ENCODE measurements around the gene TTC3. TPM values are rescaled to one million over a fixed set of nuclear protein-coding genes. Genes with fewer than 3 reads are reported as not detected.

The TTC3 gene
- total RNA-seq, 2 donors from 2014 or later = 63.6 to 111 TPM

- DNase-seq (ENCODE audit: low spot score) = no peak
- Histone ChIP-seq H3K9me3 (no peaks in the 10 kb centered on the region), H3K4me3 (no peak overlapping the region), H3K36me3 (peaks cover 9% of the 10 kb centered on the region), H3K27me3 (no peaks in the 10 kb centered on the region), H3K4me1 (peaks cover 0 to 30% of the 10 kb centered on the region in 2 donors), H3K27ac (peak overlapping the region; percentile 84 to 93)
- TF ChIP-seq CTCF (IDR thresholded peaks at IDR 0.05) = no peak
Measured at GRCh38 chr21:37207441-37208009, 134.5 kb downstream of the TTC3 start.

- DNase-seq (ENCODE audit: low spot score) = peak; percentile 78
- Histone ChIP-seq H3K27ac (peak overlapping the region; percentile 84 to 93), H3K4me3 (peak overlapping the region; percentile 6 to 21)
Measured at GRCh38 chr21:37208056-37208721, 135.1 kb downstream of the TTC3 start.

GRCh38 chr21:37208741-37209225 is 135.7 kb downstream of the TTC3 start:
- peak overlapping the region; percentile 84 to 93 for H3K27ac ChIP-seq
- H3K4me1 ChIP-seq = peaks cover 0 to 30% of the 10 kb centered on the region in 2 donors
- DNase-seq (ENCODE audit: low spot score) = no peak
- no peaks in the 10 kb centered on the region for H3K36me3 ChIP-seq
- no peak overlapping the region for H3K4me3 ChIP-seq
- no peaks in the 10 kb centered on the region for H3K9me3 ChIP-seq
- no peaks in the 10 kb centered on the region for H3K27me3 ChIP-seq
- no peak for TF ChIP-seq CTCF (IDR thresholded peaks at IDR 0.05)

More at GRCh38 chr21:37208056-37208721, 135.1 kb downstream of the TTC3 start:
- Histone ChIP-seq H3K4me1 (peaks cover 0 to 30% of the 10 kb centered on the region in 2 donors), H3K27me3 (no peaks in the 10 kb centered on the region), H3K36me3 (peaks cover 3% of the 10 kb centered on the region), H3K9me3 (no peaks in the 10 kb centered on the region)
- no peak for TF ChIP-seq CTCF (IDR thresholded peaks at IDR 0.05)

GRCh38 chr21:37210130-37210529 is 137.1 kb downstream of the TTC3 start:
- H3K4me3 ChIP-seq = no peak overlapping the region
- no peak overlapping the region for H3K27ac ChIP-seq
- H3K27me3 ChIP-seq = no peaks in the 10 kb centered on the region
- peak; percentile 30 for DNase-seq (ENCODE audit: low spot score)
- TF ChIP-seq CTCF (IDR thresholded peaks at IDR 0.05) = no peak
- H3K9me3 ChIP-seq = no peaks in the 10 kb centered on the region
- H3K4me1 ChIP-seq = peaks cover 0 to 30% of the 10 kb centered on the region in 2 donors
- no peaks in the 10 kb centered on the region for H3K36me3 ChIP-seq

- Histone ChIP-seq H3K4me1 (peaks cover 0 to 30% of the 10 kb centered on the region in 2 donors), H3K27ac (no peak overlapping the region), H3K4me3 (no peak overlapping the region), H3K36me3 (no peaks in the 10 kb centered on the region), H3K27me3 (no peaks in the 10 kb centered on the region), H3K9me3 (no peaks in the 10 kb centered on the region)
- no peak for TF ChIP-seq CTCF (IDR thresholded peaks at IDR 0.05)
- DNase-seq (ENCODE audit: low spot score) = no peak
Measured at GRCh38 chr21:37210799-37211198, 137.7 kb downstream of the TTC3 start.
